OCI-LY1 (cell line): ENCODE results near the gene AKAP9.

Source experiments
- H2AFZ ChIP-seq: fragments of 200-600 bp; sonication (generic), shearing (Covaris generic); 2 replicates; pipeline ENCODE4 v1.6.0; 2014; ENCODE audit warnings: antibody characterized with exemption, mild to moderate bottlenecking, low read length
- H3F3A ChIP-seq: fragments of 200-600 bp; sonication (generic), shearing (Covaris generic); 2 replicates; pipeline ENCODE4 v1.6.0; 2014; ENCODE audit warnings: mild to moderate bottlenecking, antibody characterized with exemption, low read length, moderate library complexity; ENCODE audit not compliant: insufficient read depth
- H3K27ac ChIP-seq: fragments of 200-600 bp; sonication (generic); 2 replicates; pipeline ENCODE4 v1.5.1; 2014; ENCODE audit warnings: low read length, mixed run types, mild to moderate bottlenecking, low read depth; ENCODE audit not compliant: poor library complexity, severe bottlenecking
- H3K27me3 ChIP-seq: fragments of 200-600 bp; sonication (generic); 2 replicates; pipeline ENCODE4 v1.6.0; 2014; ENCODE audit warnings: antibody characterized with exemption, mild to moderate bottlenecking, low read length, moderate library complexity; ENCODE audit not compliant: insufficient read depth
- H3K36me3 ChIP-seq: fragments of 200-600 bp; sonication (generic); 2 replicates; pipeline ENCODE4 v1.6.1; 2014; ENCODE audit warnings: mild to moderate bottlenecking, antibody characterized with exemption, low read length, moderate library complexity, mixed read lengths; ENCODE audit not compliant: insufficient read depth
- H3K4me1 ChIP-seq: fragments of 200-600 bp; sonication (generic); 2 replicates; pipeline ENCODE4 v1.5.1; 2014; ENCODE audit warnings: mild to moderate bottlenecking, low read length, moderate library complexity; ENCODE audit not compliant: insufficient read depth, severe bottlenecking
- H3K4me2 ChIP-seq: fragments of 200-600 bp; sonication (generic), shearing (Covaris generic); 2 replicates; pipeline ENCODE4 v1.6.1; 2014; ENCODE audit warnings: low read length
- H3K4me3 ChIP-seq: fragments of 200-600 bp; sonication (generic); 2 replicates; pipeline ENCODE4 v1.5.1; 2014; ENCODE audit warnings: low read length, low read depth, mild to moderate bottlenecking, mixed read lengths; ENCODE audit not compliant: poor library complexity, severe bottlenecking
- H3K79me2 ChIP-seq: fragments of 200-600 bp; shearing (Covaris generic); 2 replicates; pipeline ENCODE4 v1.6.1; 2016; ENCODE audit warnings: mixed run types, low read length, mixed read lengths; ENCODE audit not compliant: insufficient read depth
- H3K9ac ChIP-seq: fragments of 200-600 bp; sonication (generic), shearing (Covaris generic); 2 replicates; pipeline ENCODE4 v1.6.1; 2014; ENCODE audit warnings: mild to moderate bottlenecking, low read length, mixed read lengths
- H3K9me2 ChIP-seq: fragments of 200-600 bp; sonication (generic), shearing (Covaris generic); 2 replicates; pipeline ENCODE4 v1.6.1; 2014; ENCODE audit warnings: low read depth, mild to moderate bottlenecking, low read length, mixed read lengths
- H3K9me3 ChIP-seq: fragments of 200-600 bp; shearing (Covaris generic); 2 replicates; pipeline ENCODE4 v1.6.1; 2014; ENCODE audit warnings: low read length, mixed read lengths
- H4K20me1 ChIP-seq: fragments of 200-600 bp; sonication (generic), shearing (Covaris generic); 2 replicates; pipeline ENCODE4 v1.6.0; 2016; ENCODE audit warnings: mild to moderate bottlenecking, low read length; ENCODE audit not compliant: insufficient read depth
- CTCF ChIP-seq: fragments of 200-600 bp; sonication (generic), shearing (Covaris generic); IDR thresholded peaks from 2 replicates; pipeline ENCODE4 v1.5.1; 2017; ENCODE audit warnings: mild to moderate bottlenecking, antibody characterized with exemption, low read length, moderate library complexity, mixed read lengths
- EZH2 ChIP-seq: fragments of 200-600 bp; sonication (generic), shearing (Covaris generic); IDR thresholded peaks from 2 replicates; pipeline ENCODE4 v1.8.0; 2017; ENCODE audit warnings: borderline replicate concordance, mixed run types, mild to moderate bottlenecking, antibody characterized with exemption, low read length, moderate library complexity, mixed read lengths

The AKAP9 gene

DNA sequence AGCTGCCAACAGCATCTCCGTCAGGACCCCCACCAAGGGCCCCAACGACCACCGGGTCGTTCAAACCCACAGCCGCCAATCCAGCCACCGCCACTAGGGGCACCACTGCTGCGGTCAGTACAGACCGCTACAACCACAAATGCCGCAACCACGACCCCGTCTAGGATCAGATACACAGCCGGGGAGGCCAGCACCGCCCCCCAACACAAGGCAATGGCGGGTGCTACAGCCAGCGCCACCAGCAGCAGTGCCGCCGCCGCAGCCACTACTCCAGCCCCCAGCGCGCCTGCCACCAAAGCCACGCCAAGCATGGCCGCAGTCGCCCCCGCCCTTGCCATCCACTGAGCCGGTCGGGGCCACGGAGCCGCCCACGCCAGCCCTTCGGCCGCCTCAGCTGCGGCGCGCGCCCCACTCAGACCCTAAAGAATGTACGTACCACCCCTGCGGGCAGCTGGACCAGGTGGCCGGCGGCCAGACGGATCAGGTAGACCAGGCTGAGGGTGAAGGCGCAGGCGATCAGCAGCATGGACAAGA is 193.1 kb downstream of the AKAP9 start:
- peak overlapping the region; percentile 70 for H3K4me3 ChIP-seq
- H3K9me3 ChIP-seq = no peaks in the 10 kb centered on the region
- no peaks in the 10 kb centered on the region for H3K9me2 ChIP-seq
- peak overlapping the region; percentile 78 for H3K4me2 ChIP-seq
- H4K20me1 ChIP-seq = no peaks in the 10 kb centered on the region
- TF ChIP-seq CTCF (peak; percentile 99), EZH2 (no peak)
- peak overlapping the region; percentile 85 for H3K27ac ChIP-seq
- H3F3A ChIP-seq = no peaks in the 10 kb centered on the region
- no peaks in the 10 kb centered on the region for H3K27me3 ChIP-seq
- peaks cover 37% of the 10 kb centered on the region for H3K4me1 ChIP-seq
- H3K79me2 ChIP-seq = peaks cover 29% of the 10 kb centered on the region
- H3K9ac ChIP-seq = peak overlapping the region; percentile 85
- peaks cover 33% of the 10 kb centered on the region for H3K36me3 ChIP-seq
- no peak overlapping the region for H2AFZ ChIP-seq

GRCh38 chr7:92134271-92135051 is 193.8 kb downstream of the AKAP9 start, which contains the start of gene CYP51A1:
Gene CYP51A1, minus strand, starts transcription at chr7:92134477. Its CDS starts 113 bp downstream, at chr7:92134364.
- no peaks in the 10 kb centered on the region for H3K9me2 ChIP-seq
- peak within 1 kb of the TSS; percentile 85 for H3K27ac ChIP-seq
- TF ChIP-seq EZH2 (no peak), CTCF (0 out of 2 replicates have a peak, but pooled peaks have one; percentile 11)
- H4K20me1 ChIP-seq = no peaks in the 10 kb centered on the region
- no peaks in the 10 kb centered on the region for H3F3A ChIP-seq
- H3K4me3 ChIP-seq = peak within 1 kb of the TSS; percentile 70
- H3K9me3 ChIP-seq = no peaks in the 10 kb centered on the region
- H2AFZ ChIP-seq = peak within 1 kb of the TSS; percentile 15; the same call in 1 of the 2 replicates
- peaks cover 37% of the 10 kb centered on the region for H3K4me1 ChIP-seq
- H3K36me3 ChIP-seq = peaks cover 26% of the 10 kb centered on the region
- peaks cover 29% of the 10 kb centered on the region for H3K79me2 ChIP-seq
- H3K27me3 ChIP-seq = no peaks in the 10 kb centered on the region
- H3K4me2 ChIP-seq = peak within 1 kb of the TSS; percentile 78
- peak within 1 kb of the TSS; percentile 85 for H3K9ac ChIP-seq

DNA sequence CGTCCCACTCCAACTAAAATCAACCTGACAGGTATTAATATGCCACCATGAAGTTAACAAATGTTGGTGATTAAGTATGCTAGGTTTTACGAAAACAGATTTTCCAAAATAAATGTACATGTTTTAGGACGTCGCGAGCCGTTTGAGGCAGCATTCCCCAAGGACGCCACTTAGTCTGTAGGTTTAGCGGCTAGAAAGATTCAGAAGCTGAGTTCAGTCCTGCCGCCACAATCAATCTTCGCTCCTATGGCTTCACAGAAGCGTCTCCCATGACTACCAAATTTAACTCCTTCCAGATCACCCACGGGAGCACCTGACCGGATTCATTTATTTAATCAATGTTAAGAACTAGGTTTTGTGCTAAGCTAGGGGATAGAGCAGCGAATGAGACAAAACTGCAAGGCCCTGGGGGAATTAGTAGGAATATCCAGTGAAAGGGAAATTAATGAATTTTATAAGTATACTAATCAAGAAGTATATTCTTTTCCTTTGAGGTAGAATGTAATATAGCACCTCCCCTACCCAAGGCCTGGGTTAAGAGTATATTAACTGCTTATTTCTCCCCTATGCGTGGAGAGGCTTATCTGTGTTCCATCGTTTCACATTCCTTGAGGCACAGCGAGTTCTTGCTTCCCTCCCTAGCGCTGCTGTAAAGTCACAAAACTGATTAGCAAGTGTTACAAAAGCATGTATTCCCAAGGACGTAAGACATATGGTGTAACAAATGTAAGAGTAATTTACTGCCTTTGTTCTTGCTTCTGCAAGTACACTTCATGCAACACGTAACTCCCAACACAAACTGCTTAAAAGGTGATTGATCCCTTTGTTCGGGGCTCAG is 194.6 kb downstream of the AKAP9 start:
- Histone ChIP-seq H3K27me3 (no peaks in the 10 kb centered on the region), H3K79me2 (peaks cover 29% of the 10 kb centered on the region), H3K9me3 (no peaks in the 10 kb centered on the region), H3F3A (no peaks in the 10 kb centered on the region), H3K36me3 (peaks cover 18% of the 10 kb centered on the region), H2AFZ (peak overlapping the region; percentile 15; the same call in 1 of the 2 replicates), H3K4me2 (peak overlapping the region; percentile 78), H3K4me3 (peak overlapping the region; percentile 70), H3K9me2 (no peaks in the 10 kb centered on the region), H4K20me1 (no peaks in the 10 kb centered on the region), H3K27ac (peak overlapping the region; percentile 85), H3K9ac (peak overlapping the region; percentile 85), H3K4me1 (peaks cover 37% of the 10 kb centered on the region)
- no peak for TF ChIP-seq EZH2
- TF ChIP-seq CTCF = peak; percentile 10; the same call in 1 of the 2 replicates
